SHP77 treated with DMSO at 0.1 percent for 48 hours (cell line): ENCODE results near the gene B4GALT3.

Source experiments
- DNase-seq: peaks from one replicate; lab custom pipeline; 2025; lab: John Stamatoyannopoulos, UW

B4GALT3 gene

GRCh38 chr1:161206411-161207140 lies 29.3 kb upstream of the B4GALT3 start:
- no peak for DNase-seq

GRCh38 chr1:161201836-161202712 lies 24.8 kb upstream of the B4GALT3 start, which contains the start of gene NDUFS2:
Gene NDUFS2, plus strand, starts transcription at chr1:161202367. Its CDS starts 19 bp downstream, at chr1:161202386.
- DNase-seq: peak; percentile 99

- no peak for DNase-seq
Observed at GRCh38 chr1:161200992-161201835, 23.9 kb upstream of the B4GALT3 start.

GRCh38 chr1:161200421-161200991 lies 23.2 kb upstream of the B4GALT3 start:
- no peak for DNase-seq

GRCh38 chr1:161199506-161200139 lies 22.3 kb upstream of the B4GALT3 start:
- no peak for DNase-seq

GRCh38 chr1:161198897-161199431 lies 21.7 kb upstream of the B4GALT3 start, which contains the start of gene ADAMTS4:
Gene ADAMTS4, minus strand, starts transcription at chr1:161199054. Its CDS starts 427 bp downstream, at chr1:161198627.
- no peak for DNase-seq

- no peak for DNase-seq
Observed at GRCh38 chr1:161198194-161198896, 21.0 kb upstream of the B4GALT3 start.

GRCh38 chr1:161197560-161198193 lies 20.4 kb upstream of the B4GALT3 start:
- no peak for DNase-seq

- no peak for DNase-seq
Observed at GRCh38 chr1:161196521-161197451, 19.5 kb upstream of the B4GALT3 start.

GRCh38 chr1:161196111-161196510 lies 18.8 kb upstream of the B4GALT3 start:
- no peak for DNase-seq

- no peak for DNase-seq
Observed at GRCh38 chr1:161195171-161195570, 17.9 kb upstream of the B4GALT3 start.

- peak; percentile 41 for DNase-seq
Observed at GRCh38 chr1:161193561-161194235, 16.4 kb upstream of the B4GALT3 start.

GRCh38 chr1:161192476-161193465 lies 15.5 kb upstream of the B4GALT3 start:
- peak; percentile 74 for DNase-seq

- DNase-seq: no peak
Observed at GRCh38 chr1:161191971-161192370, 14.7 kb upstream of the B4GALT3 start.

GRCh38 chr1:161190962-161191521 lies 13.7 kb upstream of the B4GALT3 start:
- no peak for DNase-seq

GRCh38 chr1:161189036-161189435 lies 11.7 kb upstream of the B4GALT3 start:
- no peak for DNase-seq
